CD4-positive, alpha-beta T cell treated with Interleukin-21 for 1 hour (primary cell): ENCODE measurements around the gene VWF.
"Not testable (repeated sequence)": the region's sequence is repeated elsewhere in the genome, so short reads cannot be mapped to it uniquely, and the experiment has no call there.

Experiments
- DNase-seq: peaks from one replicate; pipeline ENCODE4 v3.0.0-alpha.2; 2020

VWF gene

DNA sequence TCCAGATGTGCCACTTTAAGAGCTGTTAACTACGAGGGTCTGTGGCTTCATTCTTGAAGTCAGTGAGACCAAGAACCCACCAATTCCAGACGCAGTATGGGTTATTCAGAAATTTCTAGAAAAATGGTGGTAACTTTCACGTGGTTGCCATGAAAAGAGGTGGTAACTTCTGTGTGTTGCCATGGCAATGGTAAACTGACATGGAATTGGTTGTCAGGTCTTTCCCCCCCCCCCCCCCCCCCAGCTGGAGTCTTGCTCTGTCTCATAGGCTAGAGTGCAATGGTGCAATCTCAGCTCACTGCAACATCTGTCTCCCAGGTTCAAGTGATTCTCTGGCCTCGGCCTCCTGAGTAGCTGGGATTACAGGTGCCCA lies 18.8 kb upstream of the VWF start:
- DNase-seq = no peak

- not testable (repeated sequence) for DNase-seq
These were observed 18.2 kb upstream of the VWF start for GRCh38 chr12:6142368-6143302.

- DNase-seq = not testable (repeated sequence)
These were observed 17.4 kb upstream of the VWF start for GRCh38 chr12:6141731-6142367.

- DNase-seq = peak; percentile 23
These were observed 16.4 kb upstream of the VWF start for GRCh38 chr12:6140651-6141447.

DNA sequence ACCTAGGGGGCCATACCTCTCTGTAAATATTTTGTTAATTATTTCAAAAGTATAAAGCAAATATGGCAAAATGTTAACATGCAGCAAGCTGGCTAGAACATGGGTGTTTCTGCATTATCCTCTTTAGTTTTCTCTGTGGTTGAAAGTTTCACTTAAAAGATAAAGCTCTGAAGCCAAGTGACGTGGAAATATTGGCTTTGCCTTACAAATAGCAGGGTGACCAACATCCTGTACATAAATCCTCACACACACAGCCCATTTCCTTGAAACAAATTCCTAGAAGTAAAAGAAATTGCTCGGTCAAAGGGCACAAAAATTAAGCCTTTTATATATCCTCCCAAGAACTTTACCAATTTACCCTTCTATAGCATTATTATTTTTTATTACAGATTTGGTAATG lies 10.6 kb upstream of the VWF start:
- no peak for DNase-seq

GRCh38 chr12:6133642-6134041 lies 9.2 kb upstream of the VWF start:
- DNase-seq = no peak

GRCh38 chr12:6132496-6132895 lies 8.0 kb upstream of the VWF start:
- DNase-seq = no peak

DNA sequence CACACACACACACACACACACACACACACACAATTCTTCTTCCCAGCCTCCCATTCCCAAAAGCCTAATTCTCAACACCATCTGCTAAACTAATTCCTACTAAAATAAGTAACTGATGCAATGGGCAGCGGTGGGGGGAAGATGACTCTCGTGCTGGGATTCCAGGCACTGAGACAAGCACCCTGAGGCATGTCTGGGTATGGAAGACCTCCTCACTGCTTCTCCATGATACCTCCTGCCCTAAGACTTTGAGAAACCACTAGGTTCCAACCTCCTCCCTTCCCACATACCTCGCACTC lies 789 bp upstream of the VWF start:
- DNase-seq = no peak

- DNase-seq = no peak
These were observed 1.2 kb downstream of the VWF start for GRCh38 chr12:6123258-6123657.

- DNase-seq = no peak
These were observed 2.3 kb downstream of the VWF start for GRCh38 chr12:6122201-6122600.

DNA sequence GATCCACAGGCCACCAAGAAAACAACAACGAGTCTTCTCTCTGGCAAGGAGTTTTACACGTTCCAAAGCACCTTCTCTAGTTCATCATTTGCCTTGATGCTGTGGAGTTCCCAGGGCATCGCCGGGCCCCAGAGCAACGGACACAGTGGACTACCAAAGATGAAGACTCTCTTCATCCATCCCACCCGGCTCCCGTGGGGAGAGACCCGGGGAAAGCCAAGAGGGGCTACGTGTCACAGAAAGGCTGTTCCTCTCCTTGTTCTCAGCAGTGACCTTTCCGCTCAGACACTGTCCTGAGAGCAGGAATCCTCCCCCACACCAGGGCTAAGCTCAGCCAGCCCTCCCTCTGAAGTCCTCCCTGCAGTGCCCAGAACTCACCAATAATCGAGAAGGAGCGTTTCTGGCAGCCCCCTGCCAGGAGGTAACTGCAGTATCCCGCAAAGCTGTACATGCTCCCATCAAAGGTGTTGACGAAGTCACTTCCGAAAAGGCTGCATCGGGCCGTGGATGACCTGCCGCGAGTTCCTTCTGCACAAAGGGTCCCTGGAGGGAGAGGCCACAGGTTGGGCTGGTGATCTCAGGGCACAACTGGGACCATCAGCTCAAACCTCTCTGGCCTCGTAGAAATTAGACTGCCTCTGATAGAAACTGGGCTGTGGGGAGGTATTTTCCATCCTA lies 3.5 kb downstream of the VWF start:
- DNase-seq = no peak

GRCh38 chr12:6118891-6119568 lies 5.4 kb downstream of the VWF start:
- no peak for DNase-seq

GRCh38 chr12:6116471-6117021 lies 7.9 kb downstream of the VWF start:
- DNase-seq = no peak

GRCh38 chr12:6115389-6115788 lies 9.1 kb downstream of the VWF start:
- no peak for DNase-seq

GRCh38 chr12:6114476-6114870 lies 10.0 kb downstream of the VWF start:
- DNase-seq = no peak

- no peak for DNase-seq
These were observed 10.6 kb downstream of the VWF start for GRCh38 chr12:6113691-6114475.

DNA sequence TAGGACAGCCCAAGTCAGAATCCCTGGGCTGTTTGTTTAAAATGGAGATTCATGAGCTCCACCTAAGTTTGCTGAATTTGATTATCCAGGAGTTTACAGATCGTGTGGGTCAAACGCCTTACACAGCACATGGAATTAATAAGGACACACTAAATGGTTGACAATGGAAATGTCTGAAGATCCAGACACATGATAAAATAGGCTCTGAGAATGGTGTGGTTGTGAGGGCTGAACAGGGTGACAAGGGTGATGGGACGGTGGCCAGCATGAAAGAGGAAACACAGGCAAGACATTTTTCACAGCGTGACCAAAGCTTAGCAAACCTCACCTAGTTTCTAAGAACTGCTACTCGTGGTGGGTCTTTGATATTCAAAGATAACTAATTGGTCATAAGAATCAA lies 12.5 kb downstream of the VWF start:
- no peak for DNase-seq

- DNase-seq = no peak
These were observed 14.5 kb downstream of the VWF start for GRCh38 chr12:6110006-6110405.

DNA sequence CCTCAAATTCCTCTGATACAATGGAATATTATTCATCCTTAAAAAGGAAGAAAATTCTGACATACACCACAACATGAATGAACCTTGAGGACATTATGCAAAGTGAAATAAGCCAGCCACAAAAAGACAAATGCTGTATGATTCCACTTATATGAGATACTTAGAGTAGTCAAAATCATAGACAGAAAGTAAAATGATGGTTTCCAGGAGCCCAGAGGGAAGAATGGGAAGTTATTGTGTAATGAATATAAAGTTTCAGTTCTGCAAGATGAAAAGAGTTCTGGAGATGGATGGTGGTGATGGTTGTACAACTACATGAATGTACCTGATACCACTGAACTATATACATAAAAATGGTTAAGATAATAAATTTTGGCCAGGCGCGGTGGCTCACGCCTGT lies 18.3 kb downstream of the VWF start:
- DNase-seq = no peak

DNA sequence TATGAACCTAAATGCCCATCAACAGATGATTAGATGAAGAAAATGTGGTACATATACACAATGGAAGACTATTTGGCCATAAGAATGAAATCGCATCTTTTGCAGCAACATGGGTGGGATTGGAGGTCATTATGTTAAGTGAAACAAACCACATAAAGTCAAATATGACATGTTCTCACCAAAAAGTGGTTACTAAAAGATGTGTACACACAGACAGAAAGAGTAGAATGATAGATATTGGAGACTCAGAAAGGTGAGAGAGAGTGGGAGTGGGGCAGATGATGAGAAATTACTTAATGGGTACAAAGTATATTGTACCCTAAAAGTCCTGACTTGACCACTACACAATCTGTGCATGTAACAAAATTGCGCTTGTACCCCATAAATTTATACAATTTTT lies 19.6 kb downstream of the VWF start:
- no peak for DNase-seq

- no peak for DNase-seq
These were observed 20.4 kb downstream of the VWF start for GRCh38 chr12:6104027-6104426.

- not testable (repeated sequence) for DNase-seq
These were observed 22.4 kb downstream of the VWF start for GRCh38 chr12:6102021-6102420.
